ENCODE data around the gene RPS3.

Gene RPS3

GRCh38 chr11:75450826-75451821, 51.8 kb downstream of the RPS3 start:
- no peaks in the 10 kb centered on the region for H3K4me1 Mint-ChIP-seq (ENCODE audit: low read depth in 2 of 2)
- peaks cover 11% of the 10 kb centered on the region for H3K36me3 Mint-ChIP-seq (ENCODE audit: insufficient read depth)
- no peak overlapping the region for H3K4me3 Mint-ChIP-seq
- ATAC-seq (replicated peaks): no peak
- H3K9me3 Mint-ChIP-seq: no peaks in the 10 kb centered on the region
- peak overlapping the region in 1 of 2 donors; percentile 23 for H3K27ac Mint-ChIP-seq
- H3K27me3 Mint-ChIP-seq: no peaks in the 10 kb centered on the region
- DNase-seq: peak in 1 of 3 experiments; percentile 27

DNA sequence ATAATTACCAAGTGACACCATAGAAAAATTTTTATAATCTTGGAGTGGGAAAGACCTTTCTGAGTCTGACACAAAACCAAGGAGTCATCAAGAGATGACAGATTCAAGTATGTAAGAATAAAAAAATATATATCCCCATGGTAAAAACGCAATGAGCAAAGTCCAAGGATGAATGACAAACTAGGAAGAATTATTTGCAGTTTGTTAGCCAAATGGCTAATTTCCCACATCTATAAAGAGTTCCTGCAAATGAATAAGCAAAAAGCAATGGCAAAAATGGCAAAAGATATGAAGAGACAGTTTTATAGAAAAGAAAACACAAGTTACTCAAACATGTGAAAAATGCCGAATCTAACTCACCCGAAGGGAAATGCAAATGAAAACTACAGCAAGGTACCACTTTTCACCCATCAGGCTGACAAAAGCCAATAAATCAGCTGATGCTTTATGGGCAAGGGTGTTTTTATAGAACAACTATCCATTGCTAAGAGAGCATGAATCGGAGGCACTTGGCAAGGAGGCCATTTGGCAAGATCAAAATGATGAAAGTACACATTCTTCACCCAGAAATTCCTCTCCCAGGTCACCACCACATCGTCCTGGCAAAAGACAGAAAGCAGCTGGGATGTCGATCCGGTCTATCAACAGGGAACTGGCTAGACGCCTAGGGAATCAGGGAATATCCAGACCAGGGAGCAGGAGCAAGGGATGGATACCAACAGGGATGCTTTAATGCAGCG, 54.8 kb downstream of the RPS3 start:
- ATAC-seq (replicated peaks): no peak
- Mint-ChIP-seq H3K27me3 (no peaks in the 10 kb centered on the region), H3K27ac (peak overlapping the region in 1 of 2 donors; percentile 58), H3K36me3 (ENCODE audit: insufficient read depth) (peaks cover 11% of the 10 kb centered on the region), H3K4me3 (no peak overlapping the region), H3K9me3 (no peaks in the 10 kb centered on the region), H3K4me1 (ENCODE audit: low read depth in 2 of 2) (no peaks in the 10 kb centered on the region)
- DNase-seq: no peak

DNA sequence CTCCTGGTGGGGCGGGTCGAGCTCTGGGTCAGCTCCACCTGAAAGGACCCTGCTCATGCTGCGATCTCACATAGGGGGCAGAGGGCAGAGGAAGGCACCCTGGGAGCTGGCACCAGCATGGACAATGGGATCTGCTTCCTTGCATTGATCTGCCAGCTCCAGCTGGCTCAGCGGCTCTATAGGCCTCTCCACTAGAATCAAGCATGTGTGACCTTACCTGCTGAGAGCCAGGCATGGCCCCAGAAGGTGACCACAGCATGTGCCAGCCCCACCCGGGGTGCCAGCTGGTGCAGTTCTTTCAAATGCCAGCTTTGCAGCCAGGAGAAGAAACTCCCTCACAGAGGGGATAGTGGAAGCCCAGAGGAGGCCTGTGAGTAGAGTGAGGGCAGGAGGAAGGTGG, 55.7 kb downstream of the RPS3 start:
- DNase-seq (no peak), ATAC-seq (replicated peaks) (no peak)
- Mint-ChIP-seq H3K27ac (no peak overlapping the region), H3K36me3 (ENCODE audit: insufficient read depth) (peaks cover 16% of the 10 kb centered on the region), H3K9me3 (no peaks in the 10 kb centered on the region), H3K4me1 (ENCODE audit: low read depth in 2 of 2) (no peaks in the 10 kb centered on the region), H3K4me3 (no peak overlapping the region), H3K27me3 (no peaks in the 10 kb centered on the region)

Data from effector memory CD8-positive, alpha-beta T cell (primary cell).